IMR-90 (cell line): ENCODE data around the gene HSPG2. TPM values are rescaled to one million over a fixed set of nuclear protein-coding genes. Genes with fewer than 3 reads are reported as not detected.

ENCODE experiments used
- ATAC-seq: fragments of 200-7000 bp; cut with Tn5 transposase; 2 replicates; pipeline ENCODE4 v1.9.1; 2020; ENCODE audit warnings: low read depth, mild to moderate bottlenecking, moderate library complexity
- BruUV-seq: library from RNA; stranded (reverse); fragments of 400-500 nt; replicated peaks from 2 replicates; lab custom pipeline; 2021; lab: Mats Ljungman, UMichigan
- CTCF ChIA-PET: fragments of 300-600 bp; formaldehyde crosslinking; extraction: SDS; loops from one replicate; lab custom pipeline; 2021; ENCODE audit warnings: antibody characterized with exemption; lab: Yijun Ruan, JAX
- POLR2A ChIA-PET: fragments of 300-600 bp; sonication (Branson Sonifier 250); formaldehyde crosslinking; loops from one replicate; lab custom pipeline; 2022; ENCODE audit warnings: antibody characterized with exemption; ENCODE audit not compliant: unreplicated experiment; lab: Charles Lee
- DNase-seq: peaks from one replicate; pipeline ENCODE4 v3.0.0; 2013
- H2AFZ ChIP-seq: replicated peaks from 2 replicates; pipeline ENCODE3; 2013; ENCODE audit warnings: low read length, mild to moderate bottlenecking; ENCODE audit not compliant: poor library complexity
- H2AK5ac ChIP-seq: 2 replicates; pipeline ENCODE4 v1.6.1; 2013; ENCODE audit warnings: low read depth, low read length, inconsistent platforms
- H2AK9ac ChIP-seq: replicated peaks from 2 replicates; pipeline ENCODE3; 2013; ENCODE audit warnings: mild to moderate bottlenecking, low read depth, low read length, moderate library complexity; ENCODE audit not compliant: poor library complexity
- H2BK120ac ChIP-seq: 2 replicates; pipeline ENCODE4 v1.6.1; 2013; ENCODE audit warnings: low read depth, low read length, inconsistent platforms
- H2BK15ac ChIP-seq: 3 replicates; pipeline ENCODE4 v1.6.1; 2013; ENCODE audit warnings: low read depth, low read length, inconsistent platforms
- H2BK20ac ChIP-seq: 2 replicates; pipeline ENCODE4 v1.6.1; 2013; ENCODE audit warnings: low read depth, mild to moderate bottlenecking, inconsistent platforms, low read length, moderate library complexity
- H2BK5ac ChIP-seq: 2 replicates; pipeline ENCODE4 v1.6.1; 2013; ENCODE audit warnings: mild to moderate bottlenecking, low read depth, low read length, inconsistent platforms; ENCODE audit not compliant: poor library complexity, severe bottlenecking
- H3K14ac ChIP-seq: replicated peaks from 2 replicates; pipeline ENCODE4 v1.6.1; 2013; ENCODE audit warnings: low read depth, low read length, inconsistent platforms
- H3K18ac ChIP-seq: 2 replicates; pipeline ENCODE4 v1.6.1; 2013; ENCODE audit warnings: low read depth, low read length, control low read depth
- H3K23ac ChIP-seq: 2 replicates; pipeline ENCODE4 v1.6.1; 2013; ENCODE audit warnings: low read depth, low read length, inconsistent platforms
- H3K27ac ChIP-seq: 2 replicates; pipeline ENCODE4 v1.5.1; 2013; ENCODE audit warnings: mild to moderate bottlenecking, control low read depth, low read length; ENCODE audit not compliant: insufficient read depth
- H3K27me3 ChIP-seq: 2 replicates; pipeline ENCODE4 v1.6.1; 2013; ENCODE audit warnings: low read length; ENCODE audit not compliant: control insufficient read depth, insufficient read depth
- H3K36me3 ChIP-seq: 2 replicates; pipeline ENCODE4 v1.6.1; 2013; ENCODE audit warnings: low read length, mixed read lengths; ENCODE audit not compliant: control insufficient read depth, insufficient read depth
- H3K4ac ChIP-seq: 2 replicates; pipeline ENCODE4 v1.6.1; 2013; ENCODE audit warnings: low read depth, low read length, inconsistent platforms
- H3K4me1 ChIP-seq: 2 replicates; pipeline ENCODE4 v1.6.1; 2013; ENCODE audit warnings: low read length, mixed read lengths; ENCODE audit not compliant: control insufficient read depth, insufficient read depth
- H3K4me2 ChIP-seq: 2 replicates; pipeline ENCODE4 v1.6.1; 2013; ENCODE audit warnings: low read depth, mild to moderate bottlenecking, control low read depth, low read length, moderate library complexity
- H3K4me3 ChIP-seq: 2 replicates; pipeline ENCODE4 v1.5.1; 2013; ENCODE audit warnings: low read depth, mild to moderate bottlenecking, control low read depth, low read length, moderate library complexity; ENCODE audit not compliant: insufficient read depth
- H3K56ac ChIP-seq: 2 replicates; pipeline ENCODE4 v1.6.1; 2013; ENCODE audit warnings: low read length, inconsistent platforms; ENCODE audit not compliant: insufficient read depth; ENCODE audit errors: extremely low read depth
- H3K79me1 ChIP-seq, 2 experiments: 2 replicates each; pipeline ENCODE4 v1.6.1; 2013; ENCODE audit warnings: low read length in 2 of 2, inconsistent platforms in 1 of 2, low read depth in 1 of 2
- H3K9ac ChIP-seq: 2 replicates; pipeline ENCODE4 v1.6.1; 2013; ENCODE audit warnings: low read depth, low read length, control low read depth
- H3K9me1 ChIP-seq: 2 replicates; pipeline ENCODE4 v1.6.1; 2013; ENCODE audit warnings: low read length, inconsistent platforms; ENCODE audit not compliant: insufficient read depth
- H3K9me3 ChIP-seq: 2 replicates; pipeline ENCODE4 v1.6.1; 2013; ENCODE audit warnings: low read length; ENCODE audit not compliant: control insufficient read depth, insufficient read depth
- H4K20me1 ChIP-seq: 2 replicates; pipeline ENCODE4 v1.6.1; 2013; ENCODE audit warnings: low read length, inconsistent platforms; ENCODE audit not compliant: insufficient read depth
- H4K5ac ChIP-seq: 2 replicates; pipeline ENCODE4 v1.6.1; 2013; ENCODE audit warnings: mild to moderate bottlenecking, low read depth, low read length, control low read depth
- H4K8ac ChIP-seq, 2 experiments: 2 replicates each; pipeline ENCODE4 v1.6.1; 2013; ENCODE audit warnings: low read depth in 2 of 2, low read length in 2 of 2, control low read depth in 1 of 2, inconsistent platforms in 1 of 2
- H4K91ac ChIP-seq: 2 replicates; pipeline ENCODE4 v1.6.1; 2013; ENCODE audit warnings: low read depth, low read length, inconsistent platforms; ENCODE audit not compliant: insufficient read depth
- CTCF ChIP-seq: conservative IDR thresholded peaks from 2 replicates; pipeline ENCODE4 v1.5.1; 2012; ENCODE audit warnings: mild to moderate bottlenecking, low read depth, low read length, improper control_type of control experiment
- MAZ ChIP-seq: IDR thresholded peaks from 2 replicates; pipeline ENCODE4 v1.6.1; 2012; ENCODE audit warnings: low read depth, mild to moderate bottlenecking, low read length, improper control_type of control experiment, moderate library complexity, borderline replicate concordance
- SMC3 ChIP-seq: fragments of 150-350 bp; IDR thresholded peaks from 2 replicates; pipeline ENCODE4 v1.6.1; 2016; ENCODE audit warnings: low read depth, mild to moderate bottlenecking, antibody characterized with exemption, low read length, moderate library complexity
- WGBS, 2 experiments: methylation state at CpG; one replicate each; pipeline versions ENCODE4 v1.1.5 to v1.1.7; 2013; ENCODE audit warnings: missing lambda C conversion rate in 2 of 2; ENCODE audit not compliant: insufficient read length in 1 of 2; ENCODE audit errors: extremely low coverage in 2 of 2; 5-methylcytosine and 5-hydroxymethylcytosine counted together
- dilution Hi-C: fragments of 300-500 bp; cut with HindIII; formaldehyde crosslinking; loops from one replicate; pipeline ENCODE4 v1.14.3; 2018; ENCODE audit warnings: low sequenced_read_pairs; ENCODE audit not compliant: unreplicated experiment
- in situ Hi-C: fragments of 300-500 bp; cut with MboI; formaldehyde crosslinking; loops from 3 replicates; pipeline ENCODE4 v1.14.3; 2019; ENCODE audit warnings: low sequenced_read_pairs, inconsistent platforms, mixed read lengths
- intact Hi-C: fragments of 100-400 bp; cut with micrococcal nuclease; formaldehyde crosslinking; loops from 2 replicates; pipeline ENCODE4 v1.10.0; 2022
- polyA plus RNA-seq, 3 experiments: library from polyadenylated mRNA; depleted of rRNA; stranded (reverse); fragments of >200 nt; gene quantifications; 2 replicates each; pipeline ENCODE4 v1.2.3, GENCODE V29; 2012; ENCODE audit warnings: low replicate concordance in 1 of 3
- total RNA-seq: library from RNA; depleted of rRNA; stranded (reverse); fragments of >200 nt; gene quantifications from 2 replicates; pipeline ENCODE4 v1.2.3, GENCODE V29; 2012

Gene HSPG2
- total and polyA plus RNA-seq, 2 of the 4 experiments (the other 2 are of a cell fraction): 15.8 to 94.0 TPM

DNA sequence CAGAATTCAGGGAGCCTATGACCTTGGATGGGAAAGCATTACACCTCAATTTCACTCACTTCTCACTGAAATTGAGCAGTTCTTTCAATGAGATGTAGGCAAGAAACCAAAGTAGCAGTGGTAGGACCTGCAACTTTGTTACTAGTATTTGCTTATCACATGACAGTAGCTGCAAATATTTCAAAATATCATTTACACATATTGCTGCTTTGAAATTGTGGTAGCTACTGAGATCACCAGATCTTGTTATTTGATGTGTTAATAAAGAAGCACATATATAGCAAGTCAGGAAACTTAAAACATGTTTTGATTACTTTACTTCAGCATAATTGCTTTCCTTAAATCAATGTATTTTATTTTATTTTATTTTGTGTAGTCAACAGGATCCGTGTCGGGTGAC is 112.2 kb downstream of the HSPG2 start:
- Histone ChIP-seq H3K4me2 (no peak overlapping the region), H4K5ac (no peak overlapping the region), H3K27me3 (no peaks in the 10 kb centered on the region), H3K23ac (no peak overlapping the region), H4K91ac (no peak overlapping the region), H3K9me1 (no peaks in the 10 kb centered on the region), H3K9me3 (no peaks in the 10 kb centered on the region), H2BK20ac (no peak overlapping the region), H3K4ac (no peak overlapping the region), H2AK9ac (no peak overlapping the region), H3K79me1 (no peaks in the 10 kb centered on the region), H2AFZ (no peak overlapping the region), H2BK120ac (no peak overlapping the region), H3K14ac (no peak overlapping the region), H2AK5ac (no peak overlapping the region), H3K4me1 (no peaks in the 10 kb centered on the region), H4K8ac (no peak overlapping the region), H3K18ac (no peak overlapping the region), H3K4me3 (no peak overlapping the region), H4K20me1 (no peaks in the 10 kb centered on the region), H2BK5ac (no peak overlapping the region), H3K56ac (no peak overlapping the region), H3K27ac (no peak overlapping the region), H2BK15ac (no peak overlapping the region), H3K9ac (no peak overlapping the region), H3K36me3 (peaks cover 68% of the 10 kb centered on the region)
- in situ Hi-C loops: no loop called here
- dilution Hi-C loops: no loop called here
- intact Hi-C loops: no loop called here
- WGBS, 2 experiments: no CpG with 5 or more reads among the region's 2 CpGs
- POLR2A ChIA-PET: no interaction called here
- no TSS peak for BruUV-seq
- CTCF ChIA-PET: no interaction called here
- no peak for DNase-seq
- no peak for ATAC-seq
- TF ChIP-seq SMC3 (no peak), CTCF (no peak), MAZ (no peak)
